ENCODE results near the gene PRODH. TPM values are rescaled to one million over a fixed set of nuclear protein-coding genes. Genes with fewer than 3 reads are reported as not detected.
"Not testable (repeated sequence)": the region's sequence is repeated elsewhere in the genome, so short reads cannot be mapped to it uniquely, and the experiment has no call there.

The PRODH gene
- total and polyA plus RNA-seq, 2 donors (not counting 3 experiments of a cell fraction or from before 2014, with no cell fraction given), result not detected

DNA sequence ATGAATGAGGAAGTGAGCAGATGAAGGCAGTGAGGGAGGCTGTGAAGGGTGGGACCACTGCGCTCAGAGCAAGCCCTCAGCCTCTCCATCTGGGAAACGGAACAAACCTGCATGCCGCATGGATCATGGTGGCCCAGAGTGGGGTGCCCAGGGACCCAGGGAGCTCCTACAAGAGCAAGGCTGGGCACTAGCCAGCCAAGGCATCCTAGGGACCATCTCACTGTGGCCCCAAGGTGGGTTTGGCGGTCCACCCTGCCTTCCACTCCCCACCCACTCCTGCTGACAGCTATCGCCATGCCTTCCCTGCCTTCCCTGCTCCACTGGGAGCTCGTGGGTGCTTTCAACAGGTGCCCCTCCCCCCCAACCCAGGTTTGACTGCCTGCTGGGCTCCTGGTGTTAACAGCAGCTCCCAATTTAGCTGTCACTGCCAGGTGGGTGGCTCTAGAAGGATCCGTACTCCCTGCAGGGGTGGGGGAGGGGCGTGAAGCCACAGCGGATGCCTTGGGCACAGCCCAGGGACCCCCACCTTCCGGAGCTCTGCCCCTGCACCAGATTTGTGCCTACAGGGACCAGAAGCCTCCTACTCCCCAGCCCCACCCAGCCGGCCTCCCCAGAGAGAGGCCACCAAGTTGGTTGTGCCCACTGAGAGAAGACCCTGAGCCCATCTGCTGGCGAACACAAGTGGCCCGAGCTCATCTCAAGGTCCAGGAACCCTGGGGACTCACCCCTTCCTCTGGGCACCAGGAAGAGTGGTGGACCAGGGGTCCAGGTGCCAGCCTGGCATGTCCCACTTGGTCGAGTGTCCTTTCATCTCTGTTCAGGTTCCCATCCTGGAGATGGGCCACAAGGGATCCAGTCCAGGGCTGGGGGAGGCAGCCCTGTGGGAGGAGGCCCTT, 29.7 kb upstream of the PRODH start:
- Histone ChIP-seq H3K36me3 (ENCODE audit: control insufficient read depth in 2 of 2, extremely low read depth in 1 of 2, insufficient read depth in 2 of 2, low read length in 2 of 2) (no peaks in the 10 kb centered on the region), H3K4me1 (ENCODE audit: control insufficient read depth, extremely low read depth, insufficient read depth, low read length) (no peaks in the 10 kb centered on the region), H3K9me1 (replicated peaks; ENCODE audit: control insufficient read depth, extremely low read depth, insufficient read depth, low read length) (no peaks in the 10 kb centered on the region), H3K27ac (ENCODE audit: insufficient read depth, low read depth, low read length) (no peak overlapping the region), H3K9ac (replicated peaks; ENCODE audit: extremely low read depth, insufficient read depth, low read length) (no peak overlapping the region), H3K79me2 (ENCODE audit: control insufficient read depth, insufficient read depth, low read length) (no peaks in the 10 kb centered on the region), H3K27me3 (ENCODE audit: control insufficient read depth in 2 of 2, insufficient read depth in 2 of 2, low read length in 2 of 2) (peaks cover 0 to 7% of the 10 kb centered on the region in 2 experiments), H3K4me3 (replicated peaks in 1 of 3; ENCODE audit: insufficient read depth in 1 of 3, low read depth in 1 of 3, low read length in 3 of 3) (no peak overlapping the region), H2AFZ (ENCODE audit: low read depth, low read length) (no peak overlapping the region), H4K20me1 (replicated peaks; ENCODE audit: control insufficient read depth, extremely low read depth, insufficient read depth, low read length) (no peaks in the 10 kb centered on the region), H3K9me3 (replicated peaks; ENCODE audit: control insufficient read depth, insufficient read depth, low read length) (no peaks in the 10 kb centered on the region), H3K4me2 (ENCODE audit: insufficient read depth, low read length) (no peak overlapping the region)
- CTCF ChIA-PET, result interaction anchor here (1.0 kb wide), 1 partner anchor 9 kb away, joined by 3 read pairs; no protein-coding TSS in a partner anchor
- DNase-seq (ENCODE audit: low read depth, low spot score) (no peak), FAIRE-seq (no peak)
- intact Hi-C loops (cut with micrococcal nuclease), result no loop called here
- POLR2A ChIA-PET, result no interaction called here
- BruUV-seq (replicated peaks), result no TSS peak
- dilution Hi-C loops (cut with MboI; ENCODE audit: extremely low pct_ligation_motif_present, low sequenced_read_pairs), result no loop called here
- TF ChIP-seq GATA2 (IDR thresholded peaks at IDR 0.05; ENCODE audit: insufficient read depth, insufficient read length, low read depth, low read length), result no peak
- TF ChIP-seq, protein P1, sequence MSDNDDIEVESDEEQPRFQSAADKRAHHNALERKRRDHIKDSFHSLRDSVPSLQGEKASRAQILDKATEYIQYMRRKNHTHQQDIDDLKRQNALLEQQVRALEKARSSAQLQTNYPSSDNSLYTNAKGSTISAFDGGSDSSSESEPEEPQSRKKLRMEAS (IDR thresholded peaks at IDR 0.05; ENCODE audit: insufficient read depth, insufficient read length), result no peak
- TF ChIP-seq POLR2AphosphoS5 (IDR thresholded peaks at IDR 0.05; ENCODE audit: insufficient read depth, low read depth, low read length), result no peak
- TF ChIP-seq, protein P2, sequence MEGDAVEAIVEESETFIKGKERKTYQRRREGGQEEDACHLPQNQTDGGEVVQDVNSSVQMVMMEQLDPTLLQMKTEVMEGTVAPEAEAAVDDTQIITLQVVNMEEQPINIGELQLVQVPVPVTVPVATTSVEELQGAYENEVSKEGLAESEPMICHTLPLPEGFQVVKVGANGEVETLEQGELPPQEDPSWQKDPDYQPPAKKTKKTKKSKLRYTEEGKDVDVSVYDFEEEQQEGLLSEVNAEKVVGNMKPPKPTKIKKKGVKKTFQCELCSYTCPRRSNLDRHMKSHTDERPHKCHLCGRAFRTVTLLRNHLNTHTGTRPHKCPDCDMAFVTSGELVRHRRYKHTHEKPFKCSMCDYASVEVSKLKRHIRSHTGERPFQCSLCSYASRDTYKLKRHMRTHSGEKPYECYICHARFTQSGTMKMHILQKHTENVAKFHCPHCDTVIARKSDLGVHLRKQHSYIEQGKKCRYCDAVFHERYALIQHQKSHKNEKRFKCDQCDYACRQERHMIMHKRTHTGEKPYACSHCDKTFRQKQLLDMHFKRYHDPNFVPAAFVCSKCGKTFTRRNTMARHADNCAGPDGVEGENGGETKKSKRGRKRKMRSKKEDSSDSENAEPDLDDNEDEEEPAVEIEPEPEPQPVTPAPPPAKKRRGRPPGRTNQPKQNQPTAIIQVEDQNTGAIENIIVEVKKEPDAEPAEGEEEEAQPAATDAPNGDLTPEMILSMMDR (IDR thresholded peaks at IDR 0.05; ENCODE audit: extremely low read depth in 1 of 2, insufficient read depth in 1 of 2, low read depth in 1 of 2, low read length in 2 of 2), result no peak
- TF ChIP-seq POLR2A (IDR thresholded peaks at IDR 0.05; ENCODE audit: low read depth, low read length), result no peak
- no peak for TF ChIP-seq EZH2 (IDR thresholded peaks at IDR 0.05; ENCODE audit: borderline replicate concordance, low read depth, low read length, severe bottlenecking)
- TF ChIP-seq FOS (IDR thresholded peaks at IDR 0.05; ENCODE audit: borderline replicate concordance, insufficient read depth, low read length), result no peak
- no peak for TF ChIP-seq MYC (IDR thresholded peaks at IDR 0.05; ENCODE audit: low read depth, low read length)
- TF ChIP-seq JUN (IDR thresholded peaks at IDR 0.05; ENCODE audit: borderline replicate concordance, insufficient read depth, insufficient read length, low read depth), result no peak

DNA sequence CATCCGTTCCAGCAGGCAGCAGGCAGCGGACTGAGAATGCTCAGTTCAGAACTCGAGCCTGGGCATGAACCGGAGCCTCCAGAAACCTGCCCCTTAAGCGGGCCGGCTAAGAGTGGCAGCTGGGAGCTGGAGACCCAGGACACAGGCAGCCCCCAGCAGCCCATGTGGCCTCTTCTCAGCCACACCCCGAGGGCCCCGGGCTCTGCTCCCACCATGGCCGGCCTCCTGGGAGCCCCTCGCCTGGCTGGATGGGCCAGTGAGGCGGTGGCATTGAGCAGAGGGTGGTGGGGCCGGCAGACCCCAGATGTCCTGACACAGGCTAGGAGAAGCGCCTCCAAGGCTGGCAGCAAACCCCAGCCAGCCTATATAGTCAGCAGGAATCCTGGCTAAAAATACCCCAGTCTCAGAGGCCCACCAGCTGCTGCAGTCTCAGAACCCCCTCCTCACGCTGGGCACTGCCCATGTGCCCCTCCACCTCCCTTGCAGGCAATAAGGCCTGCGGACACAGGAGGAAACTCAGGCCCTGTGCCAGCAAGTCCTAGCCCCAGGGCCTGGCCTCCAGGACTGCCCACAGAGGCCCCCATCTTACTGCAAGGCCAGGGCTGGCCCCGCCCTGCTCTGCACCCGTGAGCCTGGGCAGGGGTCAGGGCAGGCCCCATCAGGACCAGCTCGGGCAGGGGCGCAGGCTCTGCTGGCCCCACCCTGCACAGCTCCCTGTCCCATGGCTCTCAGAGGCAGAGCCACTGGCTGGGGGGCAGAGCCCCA, 28.6 kb upstream of the PRODH start:
- CTCF ChIA-PET; dilution Hi-C loops (cut with MboI; ENCODE audit: extremely low pct_ligation_motif_present, low sequenced_read_pairs); H3K79me2 ChIP-seq (ENCODE audit: control insufficient read depth, insufficient read depth, low read length); H3K36me3 ChIP-seq (ENCODE audit: control insufficient read depth in 2 of 2, extremely low read depth in 1 of 2, insufficient read depth in 2 of 2, low read length in 2 of 2); H2AFZ ChIP-seq (ENCODE audit: low read depth, low read length); FAIRE-seq; H3K27me3 ChIP-seq (ENCODE audit: control insufficient read depth in 2 of 2, insufficient read depth in 2 of 2, low read length in 2 of 2); H3K4me1 ChIP-seq (ENCODE audit: control insufficient read depth, extremely low read depth, insufficient read depth, low read length); BruUV-seq (replicated peaks); H3K27ac ChIP-seq (ENCODE audit: insufficient read depth, low read depth, low read length); DNase-seq (ENCODE audit: low read depth, low spot score); H3K4me2 ChIP-seq (ENCODE audit: insufficient read depth, low read length); H3K4me3 ChIP-seq (replicated peaks in 1 of 3; ENCODE audit: insufficient read depth in 1 of 3, low read depth in 1 of 3, low read length in 3 of 3); H3K9me1 ChIP-seq (replicated peaks; ENCODE audit: control insufficient read depth, extremely low read depth, insufficient read depth, low read length); H3K9me3 ChIP-seq (replicated peaks; ENCODE audit: control insufficient read depth, insufficient read depth, low read length); H3K9ac ChIP-seq (replicated peaks; ENCODE audit: extremely low read depth, insufficient read depth, low read length); POLR2A ChIA-PET; H4K20me1 ChIP-seq (replicated peaks; ENCODE audit: control insufficient read depth, extremely low read depth, insufficient read depth, low read length); intact Hi-C loops (cut with micrococcal nuclease): not testable (repeated sequence)

All from endothelial cell of umbilical vein (primary cell).